Activated gamma-delta T cell treated with Interleukin-2 at 50 U/mL for 16 hours (primary cell): ENCODE results near the gene BCL7C.
"Not testable (repeated sequence)": the region's sequence is repeated elsewhere in the genome, so short reads cannot be mapped to it uniquely, and the experiment has no call there.

Experiments used
- DNase-seq: peaks from one replicate; pipeline ENCODE4 v3.0.0-alpha.2; 2020

Gene BCL7C

GRCh38 chr16:30860729-30861128 lies 33.1 kb downstream of the BCL7C start:
- not testable (repeated sequence) for DNase-seq

- no peak for DNase-seq
Measured at GRCh38 chr16:30858829-30859423, 35.0 kb downstream of the BCL7C start.

- DNase-seq: no peak
Measured at GRCh38 chr16:30858111-30858495, 35.8 kb downstream of the BCL7C start.

GRCh38 chr16:30853758-30854157 lies 40.1 kb downstream of the BCL7C start:
- no peak for DNase-seq

- DNase-seq: no peak
Measured at GRCh38 chr16:30850246-30850645, 43.6 kb downstream of the BCL7C start.

GRCh38 chr16:30846649-30847402 lies 47.1 kb downstream of the BCL7C start:
- no peak for DNase-seq

- peak; percentile 83 for DNase-seq
Measured at GRCh38 chr16:30844671-30845449, 49.0 kb downstream of the BCL7C start.

GRCh38 chr16:30844346-30844670 lies 49.6 kb downstream of the BCL7C start:
- no peak for DNase-seq

GRCh38 chr16:30843501-30843900 lies 50.4 kb downstream of the BCL7C start:
- DNase-seq: no peak

GRCh38 chr16:30842971-30843370 lies 50.9 kb downstream of the BCL7C start:
- no peak for DNase-seq

- DNase-seq: no peak
Measured at GRCh38 chr16:30841332-30841731, 52.5 kb downstream of the BCL7C start.

GRCh38 chr16:30840611-30841010 lies 53.3 kb downstream of the BCL7C start:
- DNase-seq: no peak

GRCh38 chr16:30839523-30840227 lies 54.2 kb downstream of the BCL7C start:
- no peak for DNase-seq

- DNase-seq: no peak
Measured at GRCh38 chr16:30838876-30839471, 54.9 kb downstream of the BCL7C start.

GRCh38 chr16:30837904-30838303 lies 56.0 kb downstream of the BCL7C start:
- DNase-seq: no peak
